HL-60 (cell line): ENCODE results near the gene CDH23.

Experiments
- DNase-seq, 2 experiments: peaks; one replicate each; pipeline ENCODE4 v3.0.0-alpha.2; 2010 to 2020; ENCODE audit warnings: low read depth in 1 of 2, low spot score in 1 of 2
- H3K27ac ChIP-seq: fragments of 250-450 bp; sonication (Bioruptor Pico); replicated peaks from 2 replicates; pipeline ENCODE4 v1.5.1; 2020; ENCODE audit warnings: mild to moderate bottlenecking, moderate library complexity
- H3K27me3 ChIP-seq: fragments of 250-450 bp; sonication (Bioruptor Pico); 2 replicates; pipeline ENCODE4 v1.5.1; 2021; ENCODE audit warnings: mild to moderate bottlenecking, moderate library complexity; ENCODE audit not compliant: insufficient read depth, poor library complexity, severe bottlenecking
- H3K4me3 ChIP-seq: replicated peaks from 2 replicates; pipeline ENCODE4 v1.5.1; 2011; ENCODE audit warnings: mild to moderate bottlenecking, control low read depth, low read length; ENCODE audit not compliant: insufficient read depth
- CTCF ChIP-seq: IDR thresholded peaks from one replicate; pipeline ENCODE4 v1.5.1; 2011; ENCODE audit warnings: low read length, control low read depth, inconsistent platforms; ENCODE audit not compliant: insufficient read depth
- GABPA ChIP-seq: IDR thresholded peaks from 2 replicates; pipeline ENCODE4 v1.6.1; 2012; ENCODE audit warnings: low read depth
- POLR2AphosphoS5 ChIP-seq: IDR thresholded peaks from 2 replicates; pipeline ENCODE4 v1.6.1; 2012; ENCODE audit warnings: low read depth
- REST ChIP-seq: IDR thresholded peaks from 2 replicates; pipeline ENCODE4 v1.6.1; 2012; ENCODE audit warnings: low read depth; ENCODE audit not compliant: insufficient replicate concordance
- SPI1 ChIP-seq: IDR thresholded peaks from 2 replicates; pipeline ENCODE4 v1.6.1; 2012; ENCODE audit warnings: low read depth, mild to moderate bottlenecking, borderline replicate concordance

CDH23 gene

GRCh38 chr10:71746344-71747037 is 349.8 kb downstream of the CDH23 start:
- Histone ChIP-seq H3K27me3 (no peaks in the 10 kb centered on the region), H3K4me3 (no peak overlapping the region), H3K27ac (peak overlapping the region; percentile 99)
- DNase-seq, result peak; percentile 94 to 97
- TF ChIP-seq GABPA (no peak), SPI1 (peak; percentile 53; the same call in 1 of the 2 replicates), CTCF (no peak), POLR2AphosphoS5 (peak; percentile 74), REST (no peak)

- H3K27ac ChIP-seq, result peak overlapping the region; percentile 99
Measured at GRCh38 chr10:71747039-71747531, 350.4 kb downstream of the CDH23 start.

More at GRCh38 chr10:71747039-71747531, 350.4 kb downstream of the CDH23 start:
- Histone ChIP-seq H3K4me3 (no peak overlapping the region), H3K27me3 (no peaks in the 10 kb centered on the region)
- DNase-seq, result peak in 1 of 2 experiments; percentile 38
- TF ChIP-seq SPI1, result no peak
- no peak for TF ChIP-seq POLR2AphosphoS5
- no peak for TF ChIP-seq GABPA
- TF ChIP-seq REST, result no peak
- no peak for TF ChIP-seq CTCF
